ENCODE results near the gene PPFIBP1. TPM values are rescaled to one million over a fixed set of nuclear protein-coding genes. Genes with fewer than 3 reads are reported as not detected.
"Not testable (repeated sequence)": the region's sequence is repeated elsewhere in the genome, so short reads cannot be mapped to it uniquely, and the experiment has no call there.

PPFIBP1 gene
- total RNA-seq, 1 donor from 2014 or later, result 117 TPM

DNA sequence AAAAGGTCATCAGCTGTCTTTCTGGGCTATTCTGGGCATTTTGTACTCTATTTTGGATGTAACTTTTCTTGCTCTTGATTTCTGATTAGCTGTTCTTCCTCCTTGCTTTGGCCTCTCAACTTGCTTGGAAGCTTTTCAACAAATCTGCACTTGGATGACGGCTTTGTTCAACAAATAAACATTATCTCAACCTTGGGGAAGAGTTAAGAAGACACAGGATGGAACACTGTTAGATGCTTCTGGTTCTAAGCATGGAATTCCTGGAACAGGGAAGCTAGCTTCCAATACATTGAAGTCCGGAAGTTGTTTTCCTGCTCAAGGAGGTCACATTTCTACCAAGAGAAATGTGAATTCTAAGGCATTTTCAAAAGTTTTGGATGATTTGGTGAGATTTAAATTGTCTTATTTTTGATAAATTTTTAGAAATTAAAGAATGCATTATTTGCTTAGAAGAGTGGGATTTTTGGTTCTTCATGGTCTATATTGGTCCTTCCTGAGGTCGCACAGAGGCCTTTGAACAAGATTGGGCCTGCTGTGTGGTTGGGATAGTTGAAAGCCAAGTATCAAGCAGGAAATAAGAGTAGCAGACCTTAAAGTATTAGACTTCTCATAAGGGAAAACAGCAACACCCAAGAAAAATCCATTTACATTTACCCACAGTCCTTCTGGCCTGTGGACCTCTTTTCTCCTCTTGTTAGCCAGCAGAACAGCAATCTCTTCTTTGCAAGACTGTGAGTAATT is 59.2 kb downstream of the PPFIBP1 start:
- intact Hi-C loops (cut with DNase I), result no loop called here
- Histone ChIP-seq H3K4me1 (peaks cover 34% of the 10 kb centered on the region), H3K4me3 (no peak overlapping the region), H3K36me3 (no peaks in the 10 kb centered on the region), H3K27me3 (ENCODE audit: low read depth) (no peaks in the 10 kb centered on the region), H3K27ac (peak overlapping the region; percentile 52), H3K9me3 (no peaks in the 10 kb centered on the region)
- TF ChIP-seq, protein P1, sequence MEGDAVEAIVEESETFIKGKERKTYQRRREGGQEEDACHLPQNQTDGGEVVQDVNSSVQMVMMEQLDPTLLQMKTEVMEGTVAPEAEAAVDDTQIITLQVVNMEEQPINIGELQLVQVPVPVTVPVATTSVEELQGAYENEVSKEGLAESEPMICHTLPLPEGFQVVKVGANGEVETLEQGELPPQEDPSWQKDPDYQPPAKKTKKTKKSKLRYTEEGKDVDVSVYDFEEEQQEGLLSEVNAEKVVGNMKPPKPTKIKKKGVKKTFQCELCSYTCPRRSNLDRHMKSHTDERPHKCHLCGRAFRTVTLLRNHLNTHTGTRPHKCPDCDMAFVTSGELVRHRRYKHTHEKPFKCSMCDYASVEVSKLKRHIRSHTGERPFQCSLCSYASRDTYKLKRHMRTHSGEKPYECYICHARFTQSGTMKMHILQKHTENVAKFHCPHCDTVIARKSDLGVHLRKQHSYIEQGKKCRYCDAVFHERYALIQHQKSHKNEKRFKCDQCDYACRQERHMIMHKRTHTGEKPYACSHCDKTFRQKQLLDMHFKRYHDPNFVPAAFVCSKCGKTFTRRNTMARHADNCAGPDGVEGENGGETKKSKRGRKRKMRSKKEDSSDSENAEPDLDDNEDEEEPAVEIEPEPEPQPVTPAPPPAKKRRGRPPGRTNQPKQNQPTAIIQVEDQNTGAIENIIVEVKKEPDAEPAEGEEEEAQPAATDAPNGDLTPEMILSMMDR (IDR thresholded peaks at IDR 0.05), result no peak
- DNase-seq (no peak), ATAC-seq (no peak)

DNA sequence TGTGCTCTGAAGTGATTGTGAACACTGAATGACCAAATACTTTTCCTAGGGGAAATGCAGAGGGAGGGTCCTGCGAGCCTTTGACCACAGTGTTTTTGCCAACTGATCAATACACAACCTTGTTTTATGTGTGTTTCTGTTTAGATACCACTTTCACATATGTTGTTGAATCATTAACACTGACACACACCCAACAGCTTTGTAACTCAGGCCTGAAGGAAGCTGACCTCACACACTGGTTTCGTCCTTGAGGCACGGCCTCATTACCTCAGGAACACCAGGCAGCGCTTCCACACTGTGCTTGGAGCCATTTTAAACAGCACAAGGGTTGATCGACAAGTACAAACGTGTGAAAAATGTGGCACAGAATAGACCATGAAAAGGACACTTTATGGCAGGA is 60.0 kb downstream of the PPFIBP1 start:
- Histone ChIP-seq H3K4me3 (no peak overlapping the region), H3K36me3 (no peaks in the 10 kb centered on the region), H3K4me1 (peaks cover 42% of the 10 kb centered on the region), H3K27ac (peak overlapping the region; percentile 52), H3K9me3 (no peaks in the 10 kb centered on the region), H3K27me3 (ENCODE audit: low read depth) (no peaks in the 10 kb centered on the region)
- TF ChIP-seq, protein P1 (IDR thresholded peaks at IDR 0.05), result no peak
- intact Hi-C loops (cut with DNase I), result no loop called here
- DNase-seq (no peak), ATAC-seq (no peak)

DNA sequence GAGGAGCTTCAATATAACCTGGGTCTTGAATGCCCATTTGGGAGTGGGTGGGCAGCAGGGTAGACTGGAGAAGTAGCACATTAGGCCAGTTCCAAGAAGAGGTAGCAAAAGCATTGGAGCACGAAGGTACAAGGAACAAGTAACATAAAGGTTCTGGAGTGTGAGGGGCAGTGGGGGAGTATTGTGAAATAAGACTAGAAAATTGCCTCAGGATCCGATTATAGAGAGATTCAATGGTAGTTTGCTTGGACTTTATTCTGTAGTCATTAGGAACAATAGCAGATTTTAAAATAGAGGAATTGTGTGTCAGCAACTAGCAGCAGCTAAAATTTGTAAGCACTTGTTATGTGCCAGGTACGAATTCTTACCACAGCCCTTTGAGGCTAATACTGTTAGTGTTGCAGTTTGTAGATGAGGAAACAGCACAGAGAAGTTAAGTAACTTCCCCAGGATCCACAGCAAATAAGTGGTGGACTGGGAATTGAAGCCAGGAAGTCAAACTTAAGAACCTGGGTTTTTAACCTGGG is 61.8 kb downstream of the PPFIBP1 start:
- DNase-seq (no peak), ATAC-seq (no peak)
- intact Hi-C loops (cut with DNase I), result no loop called here
- Histone ChIP-seq H3K27me3 (ENCODE audit: low read depth) (no peaks in the 10 kb centered on the region), H3K27ac (no peak overlapping the region), H3K9me3 (no peaks in the 10 kb centered on the region), H3K36me3 (no peaks in the 10 kb centered on the region), H3K4me1 (peaks cover 45% of the 10 kb centered on the region), H3K4me3 (no peak overlapping the region)
- TF ChIP-seq, protein P1 (IDR thresholded peaks at IDR 0.05), result no peak

DNA sequence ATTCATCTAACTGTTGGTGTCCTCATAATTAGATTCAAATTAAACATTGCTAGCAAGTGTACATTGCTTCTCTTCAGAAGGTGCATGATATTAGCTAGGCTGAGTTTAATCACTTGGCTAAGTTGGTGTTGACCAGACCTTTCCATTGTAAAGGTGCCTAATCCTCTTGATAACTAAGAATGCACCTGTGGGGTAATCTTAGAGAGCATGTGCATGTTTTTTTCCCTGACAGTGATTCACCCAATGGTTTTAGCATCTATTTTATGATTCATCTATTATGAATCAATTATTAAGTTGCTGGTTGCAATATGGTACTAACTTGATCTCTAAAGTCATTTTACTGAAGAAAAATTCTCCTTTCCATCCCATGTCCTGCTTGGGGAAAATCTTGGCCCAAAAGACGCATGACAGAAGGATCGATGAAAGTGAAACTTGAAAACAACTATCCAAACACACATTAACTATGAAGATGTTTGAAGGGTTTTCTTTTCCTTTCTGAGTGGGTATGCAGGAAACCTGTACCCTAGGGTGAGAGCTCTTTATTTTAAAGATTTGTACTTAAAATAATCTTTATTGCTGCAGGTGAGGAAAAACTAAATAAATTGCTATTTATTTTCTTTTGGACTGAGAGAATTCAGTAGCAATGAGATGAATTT is 64.2 kb downstream of the PPFIBP1 start:
- ATAC-seq; intact Hi-C loops (cut with DNase I); H3K36me3 ChIP-seq; H3K27ac ChIP-seq; DNase-seq; H3K4me3 ChIP-seq; H3K27me3 ChIP-seq (ENCODE audit: low read depth); H3K9me3 ChIP-seq: not testable (repeated sequence)
- peaks cover 32% of the 10 kb centered on the region for H3K4me1 ChIP-seq

DNA sequence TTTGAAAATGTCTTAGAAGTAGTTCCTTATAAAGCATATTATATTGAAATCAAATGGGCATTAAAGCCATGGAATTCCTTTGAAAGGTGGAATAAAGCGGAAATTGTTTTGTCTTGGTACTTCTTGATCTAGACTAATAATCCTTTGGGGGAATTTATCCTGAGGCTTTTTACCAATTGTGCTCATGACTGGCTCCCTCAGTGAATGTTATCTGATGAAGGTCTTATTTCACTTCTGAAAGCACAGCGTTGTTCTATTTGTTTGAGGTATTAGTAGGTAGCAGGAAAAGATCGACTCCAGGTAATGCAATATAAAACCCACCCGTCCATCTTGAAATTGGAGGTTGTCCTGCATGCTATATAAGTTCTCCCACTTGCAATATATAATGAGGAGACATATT is 64.8 kb downstream of the PPFIBP1 start:
- intact Hi-C loops (cut with DNase I), result no loop called here
- Histone ChIP-seq H3K9me3 (no peaks in the 10 kb centered on the region), H3K27me3 (ENCODE audit: low read depth) (no peaks in the 10 kb centered on the region), H3K27ac (no peak overlapping the region), H3K4me1 (peaks cover 27% of the 10 kb centered on the region), H3K36me3 (no peaks in the 10 kb centered on the region), H3K4me3 (no peak overlapping the region)
- ATAC-seq, result no peak
- DNase-seq, result no peak
- TF ChIP-seq, protein P1 (IDR thresholded peaks at IDR 0.05), result no peak

DNA sequence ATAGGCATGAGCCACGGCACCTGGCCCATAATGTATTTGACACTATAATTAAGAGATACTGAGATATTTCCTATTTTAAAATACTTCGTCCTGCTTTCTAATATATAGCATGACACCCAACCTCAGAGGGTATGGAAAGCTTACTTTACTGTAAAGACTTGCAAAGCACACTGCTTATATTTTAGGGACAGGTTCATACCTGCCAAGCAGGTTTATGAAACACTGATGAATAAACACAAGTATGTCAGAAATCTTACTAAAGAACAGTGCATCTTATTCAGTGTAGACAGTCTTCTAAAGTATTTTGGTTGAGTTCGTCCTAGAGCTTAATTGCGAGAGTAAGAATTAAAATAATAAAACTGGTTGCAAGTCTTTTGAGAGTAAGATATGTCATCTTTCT is 65.4 kb downstream of the PPFIBP1 start:
- intact Hi-C loops (cut with DNase I), result no loop called here
- H3K4me1 ChIP-seq, result peaks cover 25% of the 10 kb centered on the region
- no peaks in the 10 kb centered on the region for H3K27me3 ChIP-seq (ENCODE audit: low read depth)
- DNase-seq (no peak), ATAC-seq (no peak)
- H3K4me3 ChIP-seq, result no peak overlapping the region
- TF ChIP-seq, protein P1 (IDR thresholded peaks at IDR 0.05), result no peak
- H3K27ac ChIP-seq, result no peak overlapping the region
- no peaks in the 10 kb centered on the region for H3K9me3 ChIP-seq
- no peaks in the 10 kb centered on the region for H3K36me3 ChIP-seq

DNA sequence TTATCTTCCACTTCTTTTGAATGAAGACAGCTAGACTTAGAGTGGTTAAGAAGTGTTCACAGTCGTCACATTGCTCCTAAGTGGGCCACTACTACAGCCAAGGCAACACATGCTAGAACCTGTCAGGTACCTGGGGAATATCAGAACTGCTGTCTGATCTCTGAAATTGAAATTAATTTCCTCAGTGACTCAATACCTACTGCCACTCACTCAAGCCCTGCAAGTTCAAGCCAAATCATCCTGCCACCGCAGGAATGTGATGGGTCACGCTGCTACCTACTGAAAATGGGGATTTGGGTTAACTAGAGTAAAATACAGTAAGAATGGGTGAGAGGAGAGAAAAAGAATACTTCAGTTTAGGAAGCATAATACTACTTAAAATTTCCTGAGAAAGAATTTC is 67.7 kb downstream of the PPFIBP1 start:
- H3K27ac ChIP-seq; intact Hi-C loops (cut with DNase I); H3K36me3 ChIP-seq; H3K9me3 ChIP-seq; H3K4me3 ChIP-seq; H3K27me3 ChIP-seq (ENCODE audit: low read depth); DNase-seq: not testable (repeated sequence)
- peaks cover 15% of the 10 kb centered on the region for H3K4me1 ChIP-seq
- ATAC-seq, result peak; percentile 31 to 33

Measured in lower lobe of right lung (tissue), 2 donors.